Calu3 (cell line): ENCODE measurements around the gene ZFYVE9. TPM values are rescaled to one million over a fixed set of nuclear protein-coding genes. Genes with fewer than 3 reads are reported as not detected.
"Not testable (repeated sequence)": the region's sequence is repeated elsewhere in the genome, so short reads cannot be mapped to it uniquely, and the experiment has no call there.

ENCODE experiments used
- BruUV-seq: library from RNA; stranded (reverse); fragments of 400-500 nt; replicated peaks from 2 replicates; lab custom pipeline; 2021; lab: Mats Ljungman, UMichigan
- CTCF ChIA-PET: fragments of 300-600 bp; sonication (Branson Sonifier 250); formaldehyde crosslinking; loops from one replicate; lab custom pipeline; 2022; ENCODE audit warnings: antibody characterized with exemption; lab: Charles Lee
- DNase-seq: peaks from one replicate; pipeline ENCODE4 v3.0.0; 2022
- H3K27ac Mint-ChIP-seq: one replicate; pipeline ENCODE4 v1.8.0; 2022; ENCODE audit warnings: mixed read lengths; ENCODE audit not compliant: unreplicated experiment
- H3K27me3 Mint-ChIP-seq: one replicate; pipeline ENCODE4 v1.8.0; 2022; ENCODE audit warnings: mixed read lengths; ENCODE audit not compliant: unreplicated experiment
- H3K36me3 Mint-ChIP-seq: one replicate; pipeline ENCODE4 v1.8.0; 2022; ENCODE audit warnings: mild to moderate bottlenecking, moderate library complexity, mixed read lengths; ENCODE audit not compliant: insufficient read depth, unreplicated experiment
- H3K4me1 Mint-ChIP-seq: one replicate; pipeline ENCODE4 v1.8.0; 2022; ENCODE audit warnings: mild to moderate bottlenecking, low read depth, mixed read lengths; ENCODE audit not compliant: unreplicated experiment
- H3K4me3 Mint-ChIP-seq: one replicate; pipeline ENCODE4 v1.8.0; 2022; ENCODE audit warnings: mild to moderate bottlenecking, low read depth, moderate library complexity, mixed read lengths; ENCODE audit not compliant: unreplicated experiment
- H3K9me3 Mint-ChIP-seq: one replicate; pipeline ENCODE4 v1.8.0; 2022; ENCODE audit warnings: low read depth, mixed read lengths; ENCODE audit not compliant: unreplicated experiment
- CTCF ChIP-seq: fragments of 200-600 bp; IDR thresholded peaks from one replicate; pipeline ENCODE4 v1.8.0; 2022; ENCODE audit warnings: antibody characterized with exemption; ENCODE audit not compliant: unreplicated experiment
- intact Hi-C: fragments of 100-400 bp; cut with micrococcal nuclease; formaldehyde crosslinking; loops from one replicate; pipeline ENCODE4 v1.10.0; 2022; ENCODE audit not compliant: unreplicated experiment
- total RNA-seq: library from RNA; stranded (reverse); gene quantifications from 2 replicates; pipeline ENCODE4 v1.2.3, GENCODE V29; 2022

Gene ZFYVE9
- total RNA-seq, 1 experiment from 2014 or later: 13.6 TPM

GRCh38 chr1:52142220-52143183 is 613 bp downstream of the ZFYVE9 start:
- Mint-ChIP-seq H3K4me1 (peaks cover 18% of the 10 kb centered on the region), H3K27ac (peak overlapping the region; percentile 56), H3K9me3 (no peaks in the 10 kb centered on the region), H3K36me3 (peaks cover 20% of the 10 kb centered on the region), H3K4me3 (peak overlapping the region; percentile 79), H3K27me3 (no peaks in the 10 kb centered on the region)
- intact Hi-C loops: loop anchor here (1.0 to 5.0 kb wide), 2 partner anchors 154 to 225 kb away; partner anchors contain the start of gene CC2D1B
- DNase-seq: peak; percentile 48
- TF ChIP-seq CTCF: peak; percentile 14
- CTCF ChIA-PET: interaction anchor here (1.0 kb wide), 2 partner anchors 11 to 154 kb away, joined by 3 read pairs; no protein-coding TSS in a partner anchor
- TSS peak; percentile 28 for BruUV-seq

- Mint-ChIP-seq H3K9me3 (no peaks in the 10 kb centered on the region), H3K4me3 (no peak overlapping the region), H3K36me3 (peaks cover 20% of the 10 kb centered on the region), H3K27me3 (no peaks in the 10 kb centered on the region), H3K4me1 (peaks cover 13% of the 10 kb centered on the region), H3K27ac (no peak overlapping the region)
- BruUV-seq: no TSS peak
- no peak for TF ChIP-seq CTCF
- CTCF ChIA-PET: interaction anchor here (0.5 kb wide), 1 partner anchor 144 kb away, joined by 3 read pairs; no protein-coding TSS in a partner anchor
- DNase-seq: no peak
- intact Hi-C loops: no loop called here
Observed at GRCh38 chr1:52145137-52145536, 3.2 kb downstream of the ZFYVE9 start.

GRCh38 chr1:52150445-52150844 is 8.6 kb downstream of the ZFYVE9 start:
- H3K27ac Mint-ChIP-seq, H3K4me1 Mint-ChIP-seq, CTCF ChIA-PET, DNase-seq, H3K27me3 Mint-ChIP-seq, H3K36me3 Mint-ChIP-seq, H3K9me3 Mint-ChIP-seq, H3K4me3 Mint-ChIP-seq, intact Hi-C loops, BruUV-seq: not testable (repeated sequence)

GRCh38 chr1:52150946-52151345 is 9.1 kb downstream of the ZFYVE9 start:
- DNase-seq: no peak
- Mint-ChIP-seq H3K9me3 (no peaks in the 10 kb centered on the region), H3K27ac (no peak overlapping the region), H3K27me3 (no peaks in the 10 kb centered on the region), H3K36me3 (no peaks in the 10 kb centered on the region), H3K4me3 (no peak overlapping the region), H3K4me1 (no peaks in the 10 kb centered on the region)
- TF ChIP-seq CTCF: no peak
- intact Hi-C loops: no loop called here
- no TSS peak for BruUV-seq
- CTCF ChIA-PET: no interaction called here
